ENCODE results near the gene VPS54.

DNA sequence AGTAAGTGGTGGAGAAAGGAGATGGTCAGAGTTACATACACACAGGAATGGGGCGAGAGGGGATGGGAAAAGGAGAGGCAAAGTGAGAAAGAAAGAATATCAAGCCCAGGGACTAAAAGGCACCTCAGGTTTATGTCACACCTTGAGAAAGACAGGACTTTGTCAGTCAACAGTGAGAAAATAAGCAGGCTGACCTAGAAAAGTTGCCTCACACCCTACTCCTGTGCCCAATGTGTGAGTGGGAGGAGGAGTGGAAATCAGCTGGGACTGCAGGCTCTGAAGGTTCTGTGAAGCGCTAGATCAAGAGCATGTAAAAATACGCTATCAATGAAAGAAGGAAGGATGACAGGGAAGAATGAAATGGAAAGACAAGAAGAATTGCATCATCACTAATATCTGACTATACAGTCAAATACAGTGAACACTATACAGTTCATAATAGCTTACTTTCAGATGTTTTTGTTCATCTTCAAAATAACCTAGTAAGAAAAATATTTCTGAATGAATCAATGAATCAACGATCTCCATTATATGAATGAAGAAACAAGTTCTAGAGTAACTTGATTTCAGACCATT is 10.7 kb downstream of the VPS54 start:
- TF ChIP-seq GATA3 (IDR thresholded peaks at IDR 0.05; ENCODE audit: low read depth, low read length) (no peak), GATA2 (IDR thresholded peaks at IDR 0.05; ENCODE audit: low read depth, low read length) (no peak)
